ENCODE results near the gene TSPAN9. TPM values are rescaled to one million over a fixed set of nuclear protein-coding genes. Genes with fewer than 3 reads are reported as not detected.

Gene TSPAN9
- total RNA-seq, 3 donors from 2014 or later, result 4.7 to 28.4 (median 8.5) TPM

DNA sequence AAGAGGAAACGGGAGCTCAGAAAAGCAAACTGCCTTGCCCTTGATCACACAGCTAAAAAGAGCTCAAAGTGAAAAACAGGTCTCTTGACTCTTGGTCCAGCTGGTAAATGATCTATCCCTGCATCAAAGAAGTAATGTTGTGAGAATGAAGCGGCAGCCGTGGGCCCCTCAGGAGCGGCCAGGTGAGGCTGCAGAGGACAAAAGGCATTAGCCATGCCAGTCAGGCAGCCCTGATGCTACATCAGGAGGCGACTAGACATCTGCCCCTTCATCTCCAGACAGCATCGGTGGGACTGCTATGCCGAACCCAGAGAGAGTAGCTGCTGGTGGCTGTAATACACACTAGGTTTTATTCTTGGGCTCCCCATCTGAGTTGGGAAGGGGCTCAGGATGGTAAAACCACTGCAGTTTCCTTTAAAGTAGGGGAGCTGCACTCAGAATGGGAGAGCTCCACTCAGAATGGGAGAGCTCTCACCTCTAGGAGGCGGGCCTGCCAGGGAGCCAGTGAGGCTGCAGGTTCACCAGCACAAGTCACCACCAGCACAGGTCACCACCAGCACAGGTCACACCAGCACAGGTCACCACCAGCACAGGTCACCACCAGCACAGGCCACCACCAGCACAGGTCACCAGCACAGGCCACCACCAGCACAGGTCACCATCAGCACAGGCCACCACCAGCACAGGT is 120.1 kb downstream of the TSPAN9 start:
- Histone ChIP-seq H3K4me1 (ENCODE audit: low read depth) (peaks cover 16% of the 10 kb centered on the region), H3K4me3 (no peak overlapping the region), H3K9me3 (no peaks in the 10 kb centered on the region), H3K36me3 (ENCODE audit: low read depth) (no peaks in the 10 kb centered on the region)
- TF ChIP-seq, protein P1, sequence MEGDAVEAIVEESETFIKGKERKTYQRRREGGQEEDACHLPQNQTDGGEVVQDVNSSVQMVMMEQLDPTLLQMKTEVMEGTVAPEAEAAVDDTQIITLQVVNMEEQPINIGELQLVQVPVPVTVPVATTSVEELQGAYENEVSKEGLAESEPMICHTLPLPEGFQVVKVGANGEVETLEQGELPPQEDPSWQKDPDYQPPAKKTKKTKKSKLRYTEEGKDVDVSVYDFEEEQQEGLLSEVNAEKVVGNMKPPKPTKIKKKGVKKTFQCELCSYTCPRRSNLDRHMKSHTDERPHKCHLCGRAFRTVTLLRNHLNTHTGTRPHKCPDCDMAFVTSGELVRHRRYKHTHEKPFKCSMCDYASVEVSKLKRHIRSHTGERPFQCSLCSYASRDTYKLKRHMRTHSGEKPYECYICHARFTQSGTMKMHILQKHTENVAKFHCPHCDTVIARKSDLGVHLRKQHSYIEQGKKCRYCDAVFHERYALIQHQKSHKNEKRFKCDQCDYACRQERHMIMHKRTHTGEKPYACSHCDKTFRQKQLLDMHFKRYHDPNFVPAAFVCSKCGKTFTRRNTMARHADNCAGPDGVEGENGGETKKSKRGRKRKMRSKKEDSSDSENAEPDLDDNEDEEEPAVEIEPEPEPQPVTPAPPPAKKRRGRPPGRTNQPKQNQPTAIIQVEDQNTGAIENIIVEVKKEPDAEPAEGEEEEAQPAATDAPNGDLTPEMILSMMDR (IDR thresholded peaks at IDR 0.05), result no peak
- intact Hi-C loops (cut with DNase I, micrococcal nuclease), result no loop called here
- DNase-seq, result peak in 1 of 3 donors; percentile 12
- ATAC-seq, result no peak

DNA sequence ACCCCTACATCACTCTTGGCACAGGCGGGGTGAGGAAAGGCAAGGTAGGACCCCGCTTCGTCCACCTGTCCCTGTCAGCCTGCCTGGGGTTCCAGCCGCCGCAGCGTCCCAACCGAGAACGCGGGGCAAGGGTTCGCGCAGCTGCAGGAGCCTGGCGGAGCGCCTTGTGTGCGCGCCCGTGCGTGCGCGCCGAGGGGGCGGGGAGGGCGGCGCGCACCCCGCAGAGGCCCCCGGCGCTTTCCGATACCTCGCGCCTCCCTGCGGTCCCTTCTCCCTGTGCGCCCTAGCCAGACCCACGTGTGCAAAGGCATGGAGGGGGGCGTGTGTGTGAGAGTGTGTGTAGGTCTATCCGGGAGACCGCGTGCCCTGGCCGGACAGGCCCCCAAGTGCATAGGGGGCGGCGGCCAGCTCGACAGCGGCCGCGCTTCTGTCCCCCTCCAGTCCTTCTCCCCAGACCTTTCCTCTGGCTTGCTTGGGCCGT is 122.4 kb downstream of the TSPAN9 start:
- peak; percentile 32 for ATAC-seq
- no peak for DNase-seq
- no peak overlapping the region for H3K4me3 ChIP-seq
- TF ChIP-seq, protein P1 (IDR thresholded peaks at IDR 0.05), result no peak
- no peaks in the 10 kb centered on the region for H3K9me3 ChIP-seq
- H3K4me1 ChIP-seq (ENCODE audit: low read depth), result peaks cover 16% of the 10 kb centered on the region
- intact Hi-C loops (cut with DNase I, micrococcal nuclease), result no loop called here
- H3K36me3 ChIP-seq (ENCODE audit: low read depth), result no peaks in the 10 kb centered on the region

DNA sequence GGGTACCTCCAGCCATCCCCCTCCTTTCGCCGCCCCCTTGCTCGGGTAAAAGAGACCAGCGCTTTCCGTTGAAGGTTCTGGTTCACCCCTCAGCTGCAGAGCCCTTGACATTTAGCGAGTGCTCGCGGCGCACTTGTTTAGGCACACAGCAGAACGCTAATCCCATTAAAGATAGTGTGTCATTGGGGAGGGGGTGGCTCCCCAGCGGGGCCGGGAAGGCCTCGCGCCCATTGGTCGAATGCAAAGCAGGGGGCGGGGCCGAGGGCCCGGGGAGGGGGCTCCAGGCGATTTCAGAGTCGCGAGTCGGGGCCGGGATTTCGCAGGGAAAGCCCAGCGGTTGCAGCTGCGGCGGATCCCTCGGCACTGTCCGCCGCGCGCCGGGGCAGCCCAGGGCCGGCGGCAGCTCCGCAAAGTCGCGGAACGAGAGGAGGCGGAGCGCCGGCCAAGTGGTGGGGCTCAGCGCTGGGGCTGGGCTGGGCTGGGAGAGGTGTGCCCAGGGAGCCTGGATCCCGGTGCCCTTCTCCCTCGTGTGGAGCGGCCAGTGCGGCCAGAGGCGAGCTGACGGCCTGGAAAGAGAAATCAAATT is 122.9 kb downstream of the TSPAN9 start:
- no peaks in the 10 kb centered on the region for H3K36me3 ChIP-seq (ENCODE audit: low read depth)
- no peaks in the 10 kb centered on the region for H3K9me3 ChIP-seq
- TF ChIP-seq, protein P1 (IDR thresholded peaks at IDR 0.05), result no peak
- DNase-seq, result peak in 2 of 3 donors; percentile 19 to 51
- intact Hi-C loops (cut with DNase I, micrococcal nuclease), result no loop called here
- H3K4me1 ChIP-seq (ENCODE audit: low read depth), result peaks cover 16% of the 10 kb centered on the region
- no peak overlapping the region for H3K4me3 ChIP-seq
- ATAC-seq, result peak; percentile 65

DNA sequence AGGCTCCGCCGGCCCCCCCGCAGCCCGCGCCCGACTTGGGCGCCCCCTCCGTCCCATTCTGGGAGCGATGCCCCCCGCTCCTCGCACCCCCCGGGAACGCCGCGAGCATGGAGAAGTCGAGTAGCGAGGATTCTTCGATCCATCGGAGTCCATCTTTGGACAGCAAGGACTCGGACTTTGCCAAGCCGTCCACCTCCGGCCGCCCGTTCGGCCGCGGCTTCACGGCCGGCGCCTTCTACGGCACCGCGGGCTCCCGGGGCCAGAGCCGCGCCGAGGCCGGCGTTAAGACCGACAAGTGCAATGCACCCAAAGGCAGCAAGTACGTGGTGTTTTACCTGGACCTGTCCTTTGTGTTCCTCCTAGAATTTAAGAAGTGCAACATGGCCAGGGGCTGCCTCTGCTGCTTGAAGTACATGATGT is 123.6 kb downstream of the TSPAN9 start:
- Histone ChIP-seq H3K4me1 (ENCODE audit: low read depth) (peaks cover 16% of the 10 kb centered on the region), H3K9me3 (no peaks in the 10 kb centered on the region), H3K36me3 (ENCODE audit: low read depth) (no peaks in the 10 kb centered on the region), H3K4me3 (no peak overlapping the region)
- no peak for DNase-seq
- TF ChIP-seq, protein P1 (IDR thresholded peaks at IDR 0.05), result no peak
- ATAC-seq, result peak; percentile 17
- intact Hi-C loops (cut with DNase I, micrococcal nuclease), result no loop called here

DNA sequence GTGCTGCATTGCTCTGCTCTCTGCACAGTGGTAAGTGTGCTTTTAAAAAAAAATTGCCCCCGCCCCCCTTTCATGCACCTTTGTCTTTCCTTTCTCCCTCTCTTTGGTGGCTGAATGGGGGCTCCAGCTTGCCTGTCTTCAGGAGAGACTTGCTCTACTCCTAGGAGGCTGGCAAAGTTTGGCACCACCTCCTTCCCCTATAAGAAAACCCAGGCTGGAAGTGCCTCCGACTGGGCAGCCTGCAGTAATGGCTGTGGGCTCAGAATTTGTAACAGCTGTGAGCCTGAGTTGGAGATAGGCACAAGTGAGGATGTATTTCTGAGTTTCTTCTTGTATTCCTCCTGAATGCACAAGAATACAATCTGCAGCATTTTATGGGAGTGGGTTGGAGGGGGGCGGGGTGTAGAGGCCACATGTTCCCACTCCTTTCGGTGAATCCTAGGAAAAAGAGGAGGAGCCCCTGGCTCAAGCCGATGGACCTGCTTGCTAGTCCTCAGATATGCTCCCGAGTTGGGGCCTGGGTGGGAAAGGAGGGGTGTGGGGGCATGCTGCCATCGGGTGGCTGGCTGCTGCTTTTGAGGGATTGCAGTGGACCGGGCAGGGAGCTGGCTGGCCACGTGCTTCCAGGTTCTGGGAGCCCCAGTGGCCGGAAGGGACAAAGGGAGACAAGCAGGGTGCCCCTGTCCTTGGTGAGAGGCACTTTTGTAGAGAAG is 124.3 kb downstream of the TSPAN9 start:
- Histone ChIP-seq H3K9me3 (no peaks in the 10 kb centered on the region), H3K4me3 (no peak overlapping the region), H3K4me1 (ENCODE audit: low read depth) (peaks cover 16% of the 10 kb centered on the region), H3K36me3 (ENCODE audit: low read depth) (no peaks in the 10 kb centered on the region)
- DNase-seq (no peak), ATAC-seq (no peak)
- TF ChIP-seq, protein P1 (IDR thresholded peaks at IDR 0.05), result no peak
- intact Hi-C loops (cut with DNase I, micrococcal nuclease), result no loop called here

Data from mucosa of descending colon (tissue), 3 donors.